GM21529 (cell line): Measurements from ENCODE around the gene FCGR3A.
"Not testable (repeated sequence)": the region's sequence is repeated elsewhere in the genome, so short reads cannot be mapped to it uniquely, and the experiment has no call there.

Experiments
- ATAC-seq: cut with Tn5 transposase; IDR thresholded peaks from one replicate; pipeline ENCODE4 v1.9.1; 2021; ENCODE audit not compliant: unreplicated experiment

FCGR3A gene

DNA sequence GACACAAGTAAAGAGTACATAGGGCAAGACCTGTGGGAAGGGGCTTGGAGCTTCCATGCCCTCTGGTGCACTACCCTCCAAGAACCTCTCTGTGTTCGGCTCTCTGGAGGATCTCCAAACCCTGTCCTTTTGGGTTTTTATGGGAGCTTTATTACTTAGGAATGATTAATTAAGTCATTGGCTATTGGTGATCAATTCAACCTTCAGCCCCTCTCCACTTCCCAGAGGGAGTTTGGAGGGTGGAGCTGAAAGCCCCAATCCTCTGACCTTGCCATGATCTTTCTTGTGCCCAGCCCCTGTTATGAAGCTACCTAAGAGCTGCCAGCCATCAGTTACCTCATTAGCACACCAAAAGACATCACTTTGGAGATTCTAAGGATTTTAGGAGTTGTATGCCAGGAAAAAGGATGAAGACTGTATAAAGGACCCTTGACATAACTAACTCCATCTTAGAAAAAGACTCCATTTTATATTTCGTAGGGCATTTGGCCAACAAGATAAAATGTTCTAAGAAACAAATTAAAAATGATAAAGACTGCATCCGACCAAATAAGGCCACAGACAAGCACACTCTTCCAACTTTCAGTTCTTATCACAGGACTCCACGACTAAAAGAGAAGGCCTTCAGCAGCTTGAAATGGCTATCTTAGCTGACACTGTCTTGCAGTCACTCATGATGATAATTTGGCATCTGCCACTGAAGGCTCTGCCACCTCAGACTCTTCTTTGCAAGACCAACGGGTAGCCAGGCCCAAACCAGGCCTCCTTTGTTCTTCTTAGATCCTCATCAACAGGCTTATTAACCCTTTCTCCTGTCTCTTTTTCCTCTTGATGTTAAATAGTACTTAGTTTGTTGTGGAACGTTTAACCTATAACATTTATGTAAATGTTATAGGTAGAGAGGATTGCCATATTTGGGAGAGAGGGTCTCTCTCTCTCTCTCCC lies 8.2 kb upstream of the FCGR3A start:
- not testable (repeated sequence) for ATAC-seq

DNA sequence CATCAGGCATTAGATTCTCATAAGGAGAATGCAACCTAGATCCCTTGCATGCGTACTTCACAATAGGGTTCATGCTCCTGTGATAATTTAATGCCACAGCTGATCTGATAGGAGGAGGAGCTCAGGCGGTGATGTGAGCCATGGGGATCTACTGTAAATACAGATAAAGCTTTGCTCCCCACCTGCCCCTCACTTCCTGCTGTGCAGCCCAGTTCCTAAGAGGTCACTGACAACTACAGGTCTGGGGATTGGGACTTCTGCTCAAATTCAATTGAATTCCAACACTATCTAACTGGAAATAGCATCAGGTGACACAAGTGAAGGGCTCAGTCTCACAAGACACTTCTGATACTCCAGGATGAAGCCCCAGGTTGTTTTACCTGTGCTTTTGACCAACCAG lies 7.4 kb upstream of the FCGR3A start:
- not testable (repeated sequence) for ATAC-seq

DNA sequence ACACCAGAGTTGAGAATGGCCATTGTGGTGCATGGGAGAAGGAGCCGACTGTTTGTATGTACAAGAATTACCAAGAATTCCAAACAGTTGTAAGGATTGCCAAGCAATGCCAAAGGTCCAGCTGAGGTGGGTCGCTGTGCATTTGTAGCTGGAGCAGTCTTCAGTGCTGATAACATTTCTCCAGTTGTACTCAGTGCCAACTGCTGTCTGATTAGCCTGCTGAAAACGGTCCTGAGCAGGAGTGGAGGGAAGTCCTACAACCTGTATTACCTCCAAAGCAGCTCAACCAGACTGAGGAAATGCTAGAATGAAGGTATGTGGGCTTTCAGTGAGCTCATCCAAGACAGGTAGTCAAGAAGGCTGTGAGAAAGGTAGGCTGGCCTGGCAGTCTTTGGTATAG lies 6.5 kb upstream of the FCGR3A start:
- not testable (repeated sequence) for ATAC-seq

DNA sequence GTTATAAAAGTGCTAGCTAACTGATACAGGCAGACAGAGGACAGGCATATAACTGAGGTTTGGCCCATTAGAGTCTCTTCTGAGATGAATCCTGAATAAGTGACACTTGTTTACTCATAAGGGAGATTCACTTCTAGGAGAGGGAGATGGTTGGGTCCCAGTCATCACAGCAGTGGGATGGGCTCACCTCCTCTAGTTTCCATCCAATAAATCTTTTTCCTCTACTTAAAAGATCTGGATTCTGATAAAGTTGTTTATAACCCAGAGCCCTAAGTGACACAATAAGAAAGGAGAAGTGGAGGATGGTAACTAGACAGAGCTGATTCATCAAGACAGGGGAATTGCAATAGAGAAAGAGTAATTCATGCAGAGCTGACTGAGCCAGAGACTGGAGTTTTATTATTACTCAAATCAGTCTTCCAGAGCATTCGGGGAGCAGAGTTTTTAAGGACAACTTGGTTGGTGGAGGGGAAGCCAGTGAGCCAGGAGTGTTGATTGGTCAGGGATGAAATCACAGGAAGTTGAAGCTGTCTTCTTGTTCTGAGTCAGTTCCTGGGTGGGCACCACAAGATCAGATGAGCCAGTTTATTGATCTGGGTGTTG lies 5.3 kb upstream of the FCGR3A start:
- ATAC-seq = not testable (repeated sequence)

DNA sequence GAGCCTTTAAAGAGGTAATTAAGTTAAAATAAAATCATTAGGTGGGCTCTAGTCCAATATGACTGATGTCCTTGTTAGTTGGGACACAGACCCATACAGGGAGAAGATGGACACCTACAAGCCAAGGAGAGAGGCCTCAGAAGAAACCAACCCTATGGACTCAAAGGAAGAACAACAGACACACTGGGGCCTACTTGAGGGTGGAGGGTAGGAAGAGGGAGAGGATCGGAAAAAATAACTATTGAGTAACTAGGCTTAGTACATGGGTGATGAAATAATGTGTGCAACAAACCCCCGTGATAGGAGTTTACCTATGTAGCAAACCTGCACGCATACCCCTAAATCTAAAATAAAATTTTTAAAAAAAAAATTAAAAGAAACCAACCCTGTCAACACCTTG lies 4.7 kb upstream of the FCGR3A start:
- not testable (repeated sequence) for ATAC-seq

DNA sequence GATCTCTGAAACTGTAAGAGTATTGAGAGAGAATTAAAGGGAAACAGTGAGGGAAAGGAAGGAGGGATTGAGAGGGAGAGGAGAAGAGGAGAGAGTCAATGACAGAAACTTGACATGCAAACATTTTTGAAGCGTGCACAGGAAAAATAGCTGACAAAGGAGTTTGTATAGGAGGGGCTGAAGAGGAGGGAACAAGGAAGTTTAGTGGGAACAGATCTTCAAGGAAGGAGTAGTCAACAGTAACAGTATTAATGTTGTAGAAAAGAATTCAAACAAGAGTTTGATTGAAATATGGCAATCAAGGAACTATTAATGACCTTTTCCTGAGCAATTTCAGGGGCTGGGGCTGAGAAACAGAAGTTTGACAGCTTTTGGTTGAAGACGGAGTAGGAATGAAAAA lies 4.0 kb upstream of the FCGR3A start:
- not testable (repeated sequence) for ATAC-seq

DNA sequence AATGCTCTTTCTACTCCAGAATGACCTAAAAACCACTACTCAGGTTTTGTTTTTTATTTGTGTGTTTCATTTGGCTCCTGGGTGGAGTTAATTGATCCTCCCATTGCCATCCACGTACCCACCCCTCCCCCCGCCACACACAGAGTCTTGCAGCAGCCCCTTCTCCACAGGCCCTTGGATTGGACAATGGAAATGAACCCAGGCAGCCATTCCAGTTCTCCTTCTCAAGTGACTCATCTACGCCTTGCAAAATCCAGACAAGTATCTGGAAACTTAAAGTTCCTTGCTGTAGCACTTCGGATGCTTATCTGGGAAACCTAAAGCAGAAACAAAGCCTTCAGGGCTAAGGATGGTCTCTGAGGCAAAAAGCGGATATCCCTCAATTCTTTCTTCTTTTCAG lies 1.3 kb upstream of the FCGR3A start:
- ATAC-seq = not testable (repeated sequence)

DNA sequence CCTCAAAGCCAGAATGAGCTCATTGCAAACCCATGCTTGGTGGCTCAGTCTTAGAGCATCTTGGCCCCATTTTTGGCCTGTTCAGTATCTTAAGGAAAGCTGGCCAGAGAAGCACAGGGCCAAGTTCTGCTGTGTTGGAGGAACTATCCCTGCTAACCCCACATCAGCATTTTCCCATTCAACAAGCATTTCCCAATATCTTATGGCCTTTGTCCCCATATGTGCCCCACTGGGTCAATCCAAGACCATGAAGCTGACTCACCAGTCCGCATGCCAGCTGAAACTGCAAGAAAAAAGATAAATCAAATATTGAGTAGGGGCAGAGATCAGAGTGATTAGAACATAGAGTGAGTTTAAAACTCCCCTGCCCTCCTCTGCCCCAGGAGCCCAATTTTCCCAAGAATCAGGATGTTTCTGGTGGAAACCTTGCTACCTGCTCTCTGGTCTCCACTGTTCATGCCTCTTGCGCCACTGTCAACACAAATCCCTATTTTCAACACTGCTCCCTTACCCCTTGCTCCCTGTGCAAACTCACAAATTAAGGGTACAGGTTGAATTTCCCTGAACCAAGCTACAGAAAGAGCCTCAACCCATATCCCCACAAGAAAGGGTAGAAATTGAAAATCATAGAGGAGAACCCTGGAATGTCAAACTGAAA lies 740 bp downstream of the FCGR3A start:
- not testable (repeated sequence) for ATAC-seq

DNA sequence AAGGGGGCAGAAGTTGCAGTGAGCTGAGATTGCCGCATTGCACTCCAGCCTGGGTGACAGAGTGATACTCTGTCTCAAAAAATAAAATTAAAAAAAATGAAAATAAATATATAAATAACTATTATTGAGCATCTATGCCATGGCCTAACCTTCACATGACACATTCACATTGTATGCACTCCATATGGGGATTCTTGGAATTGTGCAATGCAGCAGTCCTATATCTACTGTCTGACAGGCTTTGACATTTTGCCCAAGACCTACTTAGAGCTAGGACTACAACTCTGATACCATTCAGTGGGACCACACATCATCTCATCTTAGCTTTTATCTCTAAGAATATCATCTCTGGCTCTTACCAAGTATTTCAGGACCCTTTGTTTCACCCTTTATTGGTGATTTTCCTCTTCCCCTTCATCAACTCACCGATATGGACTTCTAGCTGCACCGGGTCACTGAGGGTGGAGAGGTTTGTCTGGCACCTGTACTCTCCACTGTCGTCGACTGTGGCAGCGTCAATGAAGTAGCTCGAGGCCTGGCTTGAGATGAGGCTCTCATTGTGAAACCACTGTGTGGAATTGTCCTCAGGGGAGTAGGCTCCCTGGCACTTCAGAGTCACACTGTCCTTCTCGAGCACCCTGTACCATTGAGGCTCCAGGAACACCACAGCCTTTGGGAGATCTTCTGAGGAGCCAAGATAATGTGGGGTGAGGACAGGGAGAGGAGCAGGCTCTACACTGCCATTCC lies 1.4 kb downstream of the FCGR3A start:
- ATAC-seq = not testable (repeated sequence)

DNA sequence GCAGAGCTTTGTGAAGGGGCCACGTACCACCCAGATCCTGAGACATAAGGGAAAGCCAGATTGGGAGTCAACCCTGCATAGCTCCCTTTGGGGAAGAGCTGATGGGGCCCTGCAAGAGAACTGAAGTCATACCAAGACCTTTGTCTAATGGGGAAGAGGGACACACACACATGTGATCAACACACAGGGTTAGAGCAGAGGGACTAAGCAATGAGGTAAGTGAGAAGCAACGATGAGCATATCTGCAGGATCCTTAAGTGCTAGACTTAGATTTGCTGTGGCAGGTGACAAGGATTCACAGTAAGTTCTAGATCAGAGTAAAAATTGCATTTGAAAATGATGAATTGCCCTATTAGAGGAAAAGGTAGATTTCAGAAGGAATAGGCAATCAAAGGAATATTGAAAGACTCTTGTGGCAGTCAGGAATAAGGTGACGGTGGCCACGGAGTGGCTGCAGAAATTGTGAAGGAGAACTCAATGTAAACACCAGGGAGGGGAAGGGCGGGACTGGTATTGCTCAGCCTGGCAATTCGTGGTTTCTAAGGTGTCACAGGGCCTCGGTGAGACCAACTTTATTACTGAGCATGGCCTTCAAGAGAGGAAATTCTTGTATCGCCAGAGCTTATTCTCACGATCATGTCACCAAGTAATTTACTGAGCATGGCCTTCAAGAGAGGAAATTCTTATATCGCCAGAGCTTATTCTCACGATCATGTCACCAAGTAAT lies 4.5 kb downstream of the FCGR3A start:
- not testable (repeated sequence) for ATAC-seq

DNA sequence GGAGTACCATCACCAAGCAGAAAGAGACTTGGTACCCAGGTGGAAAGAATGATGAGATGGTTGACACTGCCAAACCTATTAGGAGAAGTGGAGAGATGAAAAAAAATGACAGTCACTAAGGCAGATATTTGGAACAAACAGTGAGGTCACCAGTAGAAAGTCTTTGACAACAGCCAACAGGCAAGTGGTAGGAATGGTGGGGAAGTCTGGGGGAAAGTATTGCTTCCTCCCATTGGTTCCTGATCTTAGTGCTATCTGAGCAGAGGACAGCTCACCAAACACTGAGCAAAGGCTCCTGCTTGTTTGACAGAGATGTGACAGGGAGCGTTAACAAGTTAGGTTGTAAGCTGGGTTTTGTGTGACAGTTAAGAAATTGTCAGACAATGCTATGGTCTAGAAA lies 6.5 kb downstream of the FCGR3A start:
- not testable (repeated sequence) for ATAC-seq

DNA sequence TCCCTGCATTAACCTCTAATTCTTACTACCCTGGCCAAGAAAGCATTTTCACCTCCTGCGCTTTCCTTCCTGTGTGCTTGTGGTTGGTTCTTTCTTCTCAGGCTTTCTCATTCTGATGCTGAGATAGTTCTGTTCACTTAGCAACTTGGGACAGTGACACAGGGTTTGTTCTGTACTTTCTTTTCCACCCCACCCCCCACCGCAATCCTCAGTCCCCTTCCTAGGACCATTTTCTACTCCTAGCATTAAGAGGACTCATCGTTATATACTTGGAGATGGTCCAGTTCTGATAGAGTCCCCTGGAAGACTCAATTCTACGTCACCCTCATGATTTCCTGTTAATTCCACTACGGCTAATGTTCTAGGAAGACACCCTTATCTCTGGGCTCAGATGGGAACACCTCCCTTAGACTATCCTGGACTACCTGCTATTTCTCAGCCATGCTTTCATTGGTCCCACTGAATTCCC lies 7.5 kb downstream of the FCGR3A start:
- ATAC-seq = peak; percentile 67

DNA sequence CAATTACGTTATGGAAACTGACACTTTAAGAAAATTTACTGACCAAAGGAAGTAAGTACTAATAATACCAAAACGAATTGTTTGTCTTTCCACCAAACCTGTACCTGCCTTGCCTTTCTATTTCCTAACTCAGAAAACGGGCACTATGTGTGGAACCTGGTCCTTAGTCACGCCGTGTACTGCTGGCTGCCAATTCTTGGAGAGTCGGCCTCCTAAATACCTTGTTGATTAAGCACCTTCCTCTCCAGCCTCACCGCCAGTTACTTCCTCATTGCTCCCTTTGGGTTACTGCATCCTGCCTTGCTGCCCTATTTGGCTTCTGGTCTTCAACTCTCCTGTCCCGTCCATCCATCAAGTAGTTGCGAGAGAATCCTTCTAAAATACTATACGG lies 9.1 kb downstream of the FCGR3A start:
- not testable (repeated sequence) for ATAC-seq

DNA sequence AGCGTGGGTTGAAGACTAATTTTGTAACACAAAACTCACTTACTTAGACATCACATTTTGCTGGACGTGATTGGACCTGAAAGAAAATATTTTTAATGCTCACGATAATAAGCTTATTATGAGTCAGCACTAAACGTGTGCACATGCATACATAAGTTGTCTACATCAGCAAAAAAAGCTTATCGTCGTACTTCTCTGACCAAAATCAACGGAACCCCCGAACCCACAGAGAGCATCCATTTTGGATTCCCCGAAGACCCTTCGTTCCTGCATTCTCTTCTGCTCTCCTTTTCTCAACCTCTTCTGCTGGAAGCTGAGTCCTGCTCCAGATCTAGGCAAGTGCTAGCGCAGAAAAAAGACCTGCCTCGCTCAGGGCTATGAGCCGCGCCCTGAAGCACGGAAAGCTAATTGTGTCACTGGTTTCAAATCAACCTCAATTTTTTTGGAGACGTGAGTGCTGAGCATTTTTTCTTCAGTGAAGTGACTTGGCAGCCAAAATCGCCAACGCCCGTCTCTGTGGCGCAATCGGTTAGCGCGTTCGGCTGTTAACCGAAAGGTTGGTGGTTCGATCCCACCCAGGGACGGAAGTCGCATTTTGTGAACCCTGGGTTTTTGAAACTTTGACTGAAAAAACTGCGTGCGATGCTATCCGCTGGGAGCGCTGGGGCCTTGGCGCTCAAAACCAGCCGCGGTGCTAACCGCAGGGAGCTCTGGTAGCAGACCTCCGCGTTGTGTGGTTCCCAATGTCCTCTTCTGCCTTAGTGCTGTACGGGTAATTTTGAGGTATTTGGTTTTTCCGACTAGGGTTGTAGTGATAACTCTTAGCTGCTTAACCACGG lies 9.7 kb downstream of the FCGR3A start:
- ATAC-seq = peak; percentile 65

DNA sequence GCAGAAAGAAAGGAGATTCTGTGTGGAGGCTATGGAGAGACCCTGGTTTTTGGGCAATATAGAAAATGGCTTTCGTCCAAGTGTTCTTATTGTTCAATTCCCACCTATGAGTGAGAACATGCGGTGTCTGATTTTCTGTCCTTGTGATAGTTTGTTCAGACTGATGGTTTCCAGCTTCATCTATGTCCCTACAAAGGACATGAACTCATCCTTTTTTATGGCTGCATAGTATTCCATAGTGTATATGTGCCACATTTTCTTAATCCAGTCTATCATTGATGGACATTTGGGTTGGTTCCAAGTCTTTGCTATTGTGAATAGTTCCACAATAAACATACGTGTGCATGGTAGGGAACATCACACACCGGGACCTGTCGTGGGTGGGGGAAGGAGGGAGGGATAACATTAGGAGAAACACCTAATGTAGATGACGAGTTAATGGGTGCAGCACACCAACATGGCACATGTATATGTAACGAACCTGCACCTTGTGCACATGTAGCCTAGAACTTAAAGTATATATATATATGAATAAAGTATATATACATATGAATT lies 10.6 kb downstream of the FCGR3A start:
- not testable (repeated sequence) for ATAC-seq

DNA sequence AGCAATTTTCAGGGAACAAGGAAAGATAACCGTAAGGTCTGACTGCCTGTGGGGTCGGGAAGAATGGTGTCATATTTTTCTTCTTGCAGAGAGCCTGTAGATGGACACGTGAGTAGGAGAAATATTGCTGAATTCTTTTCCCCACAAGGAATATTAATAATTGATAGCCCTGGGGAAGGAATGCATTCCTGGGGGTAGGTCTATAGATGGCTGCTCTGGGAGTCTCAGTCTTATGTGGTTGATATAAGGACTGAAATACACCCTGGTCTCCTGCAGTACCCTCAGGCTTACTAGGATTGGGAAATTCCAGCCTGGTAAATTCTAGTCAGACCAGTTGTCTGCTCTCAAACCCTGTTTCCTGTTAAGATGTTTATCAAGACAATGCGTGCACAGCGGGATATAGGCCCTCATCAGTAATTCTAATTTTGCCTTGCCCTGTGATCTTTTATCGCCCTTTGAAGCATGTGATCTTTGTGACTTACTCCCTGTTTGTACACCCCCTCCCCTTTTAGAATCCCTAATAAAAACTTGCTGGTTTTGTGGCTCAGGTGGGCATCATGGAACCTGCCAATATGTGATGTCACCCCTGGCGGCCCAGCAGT lies 12.4 kb downstream of the FCGR3A start:
- ATAC-seq = not testable (repeated sequence)

DNA sequence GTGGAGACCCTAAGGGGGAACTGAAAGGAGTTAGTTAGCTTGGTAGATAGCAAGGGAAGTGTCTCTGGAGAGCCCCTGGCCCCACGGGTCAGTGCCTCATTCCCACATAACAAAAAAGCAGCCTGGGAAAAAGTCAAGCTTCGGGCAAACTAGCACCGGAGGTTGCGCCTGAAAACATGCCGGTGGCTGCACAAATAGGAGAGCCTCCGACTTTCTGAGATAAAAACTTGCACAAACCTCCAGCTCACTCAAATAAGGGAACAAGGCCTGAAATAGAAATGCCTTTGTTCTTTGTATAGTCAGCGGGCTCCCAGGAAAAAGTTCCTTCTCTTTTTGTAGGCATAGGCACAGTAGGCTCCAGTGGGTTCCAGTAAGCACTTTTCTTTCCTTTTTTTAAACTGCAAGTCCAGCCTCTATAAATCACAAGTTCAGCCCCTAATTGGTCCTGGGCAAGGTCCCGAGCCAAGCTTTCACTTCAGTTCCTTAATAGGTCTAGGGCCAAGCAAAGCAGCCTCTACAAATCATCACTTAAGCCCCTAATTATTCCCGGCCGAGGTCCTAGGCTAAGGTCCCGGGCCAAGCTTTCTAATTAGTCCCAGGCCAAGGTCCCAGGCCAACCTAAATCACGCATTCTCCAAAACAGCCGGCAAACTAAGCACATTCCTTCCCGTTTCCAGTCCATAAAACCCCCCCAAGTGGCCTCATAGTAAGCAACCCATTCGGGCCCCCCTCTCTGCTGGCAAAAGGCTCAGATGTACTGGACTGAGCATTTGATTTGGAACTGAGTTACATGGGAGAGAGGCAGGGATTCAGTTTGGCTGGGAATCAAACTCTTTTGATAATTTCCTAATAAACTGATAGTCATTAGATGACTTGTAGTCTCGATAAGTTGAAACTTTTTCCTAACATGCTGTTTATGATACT lies 16.7 kb downstream of the FCGR3A start:
- ATAC-seq = not testable (repeated sequence)
